ENCODE data around the gene FOXP1. TPM values are rescaled to one million over a fixed set of nuclear protein-coding genes. Genes with fewer than 3 reads are reported as not detected.

The FOXP1 gene
- total RNA-seq, 1 donor from 2014 or later: 71.3 TPM

DNA sequence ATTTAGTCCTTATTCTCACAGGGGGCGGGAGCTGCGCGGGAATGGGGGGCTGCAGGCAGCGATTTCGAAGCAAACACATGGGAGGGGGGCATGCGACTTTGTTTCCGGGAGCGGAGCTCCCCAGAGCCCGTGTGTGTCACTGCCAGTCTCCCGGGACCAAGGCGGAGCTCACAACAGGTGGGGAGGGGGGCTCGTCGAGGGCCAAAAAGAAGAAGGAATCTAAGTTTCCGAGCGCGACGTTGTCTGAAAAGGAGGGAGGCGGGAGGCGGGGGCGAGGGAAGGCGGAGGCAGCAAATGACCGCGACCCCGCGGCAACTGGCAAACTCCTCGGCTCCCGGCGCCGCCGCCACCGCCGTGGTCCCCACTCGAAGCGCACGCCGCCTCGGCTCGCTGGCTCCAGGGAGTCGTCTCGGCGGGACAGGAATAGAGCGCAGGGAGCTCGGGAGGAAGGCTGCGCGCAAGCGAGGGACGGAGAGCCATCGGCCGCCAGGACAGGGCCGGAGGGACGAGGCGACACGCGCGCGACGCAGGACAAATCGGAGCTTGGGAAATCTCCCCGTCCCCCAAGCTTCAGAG is 1.4 kb downstream of the FOXP1 start:
- peak; percentile 58 for DNase-seq (ENCODE audit: low spot score)
- TF ChIP-seq, protein P1, sequence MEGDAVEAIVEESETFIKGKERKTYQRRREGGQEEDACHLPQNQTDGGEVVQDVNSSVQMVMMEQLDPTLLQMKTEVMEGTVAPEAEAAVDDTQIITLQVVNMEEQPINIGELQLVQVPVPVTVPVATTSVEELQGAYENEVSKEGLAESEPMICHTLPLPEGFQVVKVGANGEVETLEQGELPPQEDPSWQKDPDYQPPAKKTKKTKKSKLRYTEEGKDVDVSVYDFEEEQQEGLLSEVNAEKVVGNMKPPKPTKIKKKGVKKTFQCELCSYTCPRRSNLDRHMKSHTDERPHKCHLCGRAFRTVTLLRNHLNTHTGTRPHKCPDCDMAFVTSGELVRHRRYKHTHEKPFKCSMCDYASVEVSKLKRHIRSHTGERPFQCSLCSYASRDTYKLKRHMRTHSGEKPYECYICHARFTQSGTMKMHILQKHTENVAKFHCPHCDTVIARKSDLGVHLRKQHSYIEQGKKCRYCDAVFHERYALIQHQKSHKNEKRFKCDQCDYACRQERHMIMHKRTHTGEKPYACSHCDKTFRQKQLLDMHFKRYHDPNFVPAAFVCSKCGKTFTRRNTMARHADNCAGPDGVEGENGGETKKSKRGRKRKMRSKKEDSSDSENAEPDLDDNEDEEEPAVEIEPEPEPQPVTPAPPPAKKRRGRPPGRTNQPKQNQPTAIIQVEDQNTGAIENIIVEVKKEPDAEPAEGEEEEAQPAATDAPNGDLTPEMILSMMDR (IDR thresholded peaks at IDR 0.05; ENCODE audit: unreplicated experiment): no peak
- H3K4me1 Mint-ChIP-seq (ENCODE audit: unreplicated experiment): peaks cover 20% of the 10 kb centered on the region

DNA sequence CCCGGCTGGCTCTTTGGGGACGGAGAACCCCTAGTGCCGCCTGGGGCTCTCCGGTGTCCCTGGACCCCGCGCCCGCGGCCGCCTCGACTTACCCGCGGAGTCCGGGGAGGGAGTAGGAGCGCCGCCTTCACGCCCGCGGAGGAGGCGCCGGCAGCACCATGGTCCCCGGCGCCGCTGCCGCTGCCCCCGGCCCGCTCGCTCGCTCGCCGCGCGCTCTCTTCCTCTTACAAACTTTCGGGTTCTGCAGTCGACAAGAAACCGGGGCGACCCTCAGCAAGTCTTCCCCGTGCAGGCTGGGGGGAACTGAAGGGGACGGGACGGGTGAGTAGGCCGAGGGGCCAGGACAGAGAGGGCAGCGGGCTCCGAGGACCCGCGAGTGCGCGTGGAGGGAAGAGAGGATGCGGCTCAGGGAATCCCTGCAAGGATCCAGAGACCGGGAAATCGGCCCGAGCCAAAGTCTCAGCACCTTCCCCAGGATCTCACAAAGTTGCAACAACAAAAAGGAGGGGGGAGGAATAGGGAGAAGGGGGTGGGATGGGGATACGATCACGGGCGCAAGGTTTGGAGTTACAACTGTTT is 2.0 kb downstream of the FOXP1 start:
- TF ChIP-seq, protein P1 (IDR thresholded peaks at IDR 0.05; ENCODE audit: unreplicated experiment): no peak
- Mint-ChIP-seq H3K36me3 (ENCODE audit: low read depth, unreplicated experiment) (peaks cover 4% of the 10 kb centered on the region), H3K4me1 (ENCODE audit: unreplicated experiment) (peaks cover 21% of the 10 kb centered on the region), H3K4me3 (ENCODE audit: unreplicated experiment) (peak overlapping the region; percentile 95), H3K27me3 (ENCODE audit: unreplicated experiment) (peaks cover 9% of the 10 kb centered on the region), H3K9me3 (ENCODE audit: unreplicated experiment) (no peaks in the 10 kb centered on the region), H3K27ac (ENCODE audit: unreplicated experiment) (no peak overlapping the region)
- peak; percentile 41 for DNase-seq (ENCODE audit: low spot score)

More for the DNA sequence above, 1.4 kb downstream of the FOXP1 start:
- Mint-ChIP-seq H3K27ac (ENCODE audit: unreplicated experiment) (no peak overlapping the region), H3K27me3 (ENCODE audit: unreplicated experiment) (peaks cover 9% of the 10 kb centered on the region), H3K36me3 (ENCODE audit: low read depth, unreplicated experiment) (peaks cover 4% of the 10 kb centered on the region), H3K4me3 (ENCODE audit: unreplicated experiment) (peak overlapping the region; percentile 95), H3K9me3 (ENCODE audit: unreplicated experiment) (no peaks in the 10 kb centered on the region)

- Mint-ChIP-seq H3K9me3 (ENCODE audit: unreplicated experiment) (no peaks in the 10 kb centered on the region), H3K4me1 (ENCODE audit: unreplicated experiment) (peaks cover 21% of the 10 kb centered on the region), H3K36me3 (ENCODE audit: low read depth, unreplicated experiment) (peaks cover 4% of the 10 kb centered on the region), H3K27ac (ENCODE audit: unreplicated experiment) (peak overlapping the region; percentile 57), H3K27me3 (ENCODE audit: unreplicated experiment) (peaks cover 9% of the 10 kb centered on the region), H3K4me3 (ENCODE audit: unreplicated experiment) (peak overlapping the region; percentile 92)
- TF ChIP-seq, protein P1 (IDR thresholded peaks at IDR 0.05; ENCODE audit: unreplicated experiment): no peak
- DNase-seq (ENCODE audit: low spot score): no peak
These were observed 2.7 kb downstream of the FOXP1 start for GRCh38 chr3:71580636-71581456.

- H3K36me3 Mint-ChIP-seq (ENCODE audit: low read depth, unreplicated experiment): peaks cover 4% of the 10 kb centered on the region
- H3K27ac Mint-ChIP-seq (ENCODE audit: unreplicated experiment): no peak overlapping the region
- TF ChIP-seq, protein P1 (IDR thresholded peaks at IDR 0.05; ENCODE audit: unreplicated experiment): no peak
- peaks cover 20% of the 10 kb centered on the region for H3K4me1 Mint-ChIP-seq (ENCODE audit: unreplicated experiment)
- no peak for DNase-seq (ENCODE audit: low spot score)
- H3K4me3 Mint-ChIP-seq (ENCODE audit: unreplicated experiment): no peak overlapping the region
- H3K9me3 Mint-ChIP-seq (ENCODE audit: unreplicated experiment): no peaks in the 10 kb centered on the region
- peaks cover 7% of the 10 kb centered on the region for H3K27me3 Mint-ChIP-seq (ENCODE audit: unreplicated experiment)
These were observed 3.6 kb downstream of the FOXP1 start for GRCh38 chr3:71579935-71580406.
